ENCODE data around the gene BIRC2. TPM values are rescaled to one million over a fixed set of nuclear protein-coding genes. Genes with fewer than 3 reads are reported as not detected.

BIRC2 gene
- total RNA-seq, 1 donor from 2014 or later: 34.9 TPM

- ChIA-PET POLR2A (no interaction called here), CTCF (interaction anchor here (1.1 to 1.7 kb wide), 2 partner anchors 18 to 205 kb away, joined by 3 to 5 read pairs; no protein-coding TSS in a partner anchor)
- DNase-seq (no peak), ATAC-seq (ENCODE audit: low read depth) (no peak)
- no peaks in the 10 kb centered on the region for H3K9me3 Mint-ChIP-seq
- no peaks in the 10 kb centered on the region for H3K27me3 Mint-ChIP-seq
- TF ChIP-seq CTCF (IDR thresholded peaks at IDR 0.05): no peak
- H3K27ac Mint-ChIP-seq: no peak overlapping the region
- H3K4me1 Mint-ChIP-seq: peaks cover 34% of the 10 kb centered on the region
- H3K4me3 Mint-ChIP-seq: no peak overlapping the region
- intact Hi-C loops (cut with micrococcal nuclease): no loop called here
- H3K36me3 Mint-ChIP-seq (ENCODE audit: low read depth): peaks cover 60% of the 10 kb centered on the region
These were observed 61.3 kb downstream of the BIRC2 start for GRCh38 chr11:102408339-102408738.

GRCh38 chr11:102410382-102410784 lies 63.4 kb downstream of the BIRC2 start:
- ChIA-PET CTCF (no interaction called here), POLR2A (no interaction called here)
- Mint-ChIP-seq H3K9me3 (no peaks in the 10 kb centered on the region), H3K27me3 (no peaks in the 10 kb centered on the region), H3K4me3 (no peak overlapping the region), H3K36me3 (ENCODE audit: low read depth) (peaks cover 60% of the 10 kb centered on the region), H3K4me1 (peaks cover 50% of the 10 kb centered on the region), H3K27ac (no peak overlapping the region)
- intact Hi-C loops (cut with micrococcal nuclease): no loop called here
- TF ChIP-seq CTCF (IDR thresholded peaks at IDR 0.05): no peak
- DNase-seq (no peak), ATAC-seq (ENCODE audit: low read depth) (no peak)

GRCh38 chr11:102411142-102411541 lies 64.1 kb downstream of the BIRC2 start:
- POLR2A ChIA-PET: interaction anchor here (1.5 kb wide), 1 partner anchor 19 kb away, joined by 3 read pairs; no protein-coding TSS in a partner anchor
- ATAC-seq (ENCODE audit: low read depth): no peak
- Mint-ChIP-seq H3K4me3 (no peak overlapping the region), H3K27ac (no peak overlapping the region), H3K9me3 (no peaks in the 10 kb centered on the region), H3K27me3 (no peaks in the 10 kb centered on the region), H3K36me3 (ENCODE audit: low read depth) (peaks cover 54% of the 10 kb centered on the region), H3K4me1 (peaks cover 55% of the 10 kb centered on the region)
- intact Hi-C loops (cut with micrococcal nuclease): no loop called here
- TF ChIP-seq CTCF (IDR thresholded peaks at IDR 0.05): no peak
- CTCF ChIA-PET: no interaction called here
- DNase-seq: no peak

- ChIA-PET CTCF (no interaction called here), POLR2A (no interaction called here)
- ATAC-seq (ENCODE audit: low read depth) (no peak), DNase-seq (no peak)
- no peaks in the 10 kb centered on the region for H3K27me3 Mint-ChIP-seq
- no peak overlapping the region for H3K27ac Mint-ChIP-seq
- no peak for TF ChIP-seq CTCF (IDR thresholded peaks at IDR 0.05)
- peaks cover 60% of the 10 kb centered on the region for H3K4me1 Mint-ChIP-seq
- intact Hi-C loops (cut with micrococcal nuclease): no loop called here
- peaks cover 59% of the 10 kb centered on the region for H3K36me3 Mint-ChIP-seq (ENCODE audit: low read depth)
- peaks cover 2% of the 10 kb centered on the region for H3K9me3 Mint-ChIP-seq
- no peak overlapping the region for H3K4me3 Mint-ChIP-seq
These were observed 66.5 kb downstream of the BIRC2 start for GRCh38 chr11:102413497-102413896.

GRCh38 chr11:102414559-102414958 lies 67.5 kb downstream of the BIRC2 start:
- Mint-ChIP-seq H3K36me3 (ENCODE audit: low read depth) (peaks cover 62% of the 10 kb centered on the region), H3K9me3 (peaks cover 7% of the 10 kb centered on the region), H3K4me1 (peaks cover 62% of the 10 kb centered on the region), H3K27me3 (no peaks in the 10 kb centered on the region), H3K4me3 (no peak overlapping the region), H3K27ac (peak overlapping the region; percentile 24)
- POLR2A ChIA-PET: no interaction called here
- no peak for DNase-seq
- CTCF ChIA-PET: no interaction called here
- TF ChIP-seq CTCF (IDR thresholded peaks at IDR 0.05): no peak
- no peak for ATAC-seq (ENCODE audit: low read depth)
- intact Hi-C loops (cut with micrococcal nuclease): loop anchor here (2.0 kb wide), 2 partner anchors 14 to 16 kb away; no protein-coding TSS in a partner anchor
